Activated T-helper 1 cell treated with anti-CD3 and anti-CD28 coated beads, Interleukin-2, amount 50 U/mL, for 16 hours (primary cell): Measurements from ENCODE around the gene LDLRAD3.
"Not testable (repeated sequence)": the region's sequence is repeated elsewhere in the genome, so short reads cannot be mapped to it uniquely, and the experiment has no call there.

Experiments used
- DNase-seq, 2 donors: peaks; one replicate each; pipeline ENCODE4 v3.0.0-alpha.2; 2020; ENCODE audit warnings: low read depth in 1 of 2, low spot score in 1 of 2

Gene LDLRAD3, protein sequence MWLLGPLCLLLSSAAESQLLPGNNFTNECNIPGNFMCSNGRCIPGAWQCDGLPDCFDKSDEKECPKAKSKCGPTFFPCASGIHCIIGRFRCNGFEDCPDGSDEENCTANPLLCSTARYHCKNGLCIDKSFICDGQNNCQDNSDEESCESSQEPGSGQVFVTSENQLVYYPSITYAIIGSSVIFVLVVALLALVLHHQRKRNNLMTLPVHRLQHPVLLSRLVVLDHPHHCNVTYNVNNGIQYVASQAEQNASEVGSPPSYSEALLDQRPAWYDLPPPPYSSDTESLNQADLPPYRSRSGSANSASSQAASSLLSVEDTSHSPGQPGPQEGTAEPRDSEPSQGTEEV

DNA sequence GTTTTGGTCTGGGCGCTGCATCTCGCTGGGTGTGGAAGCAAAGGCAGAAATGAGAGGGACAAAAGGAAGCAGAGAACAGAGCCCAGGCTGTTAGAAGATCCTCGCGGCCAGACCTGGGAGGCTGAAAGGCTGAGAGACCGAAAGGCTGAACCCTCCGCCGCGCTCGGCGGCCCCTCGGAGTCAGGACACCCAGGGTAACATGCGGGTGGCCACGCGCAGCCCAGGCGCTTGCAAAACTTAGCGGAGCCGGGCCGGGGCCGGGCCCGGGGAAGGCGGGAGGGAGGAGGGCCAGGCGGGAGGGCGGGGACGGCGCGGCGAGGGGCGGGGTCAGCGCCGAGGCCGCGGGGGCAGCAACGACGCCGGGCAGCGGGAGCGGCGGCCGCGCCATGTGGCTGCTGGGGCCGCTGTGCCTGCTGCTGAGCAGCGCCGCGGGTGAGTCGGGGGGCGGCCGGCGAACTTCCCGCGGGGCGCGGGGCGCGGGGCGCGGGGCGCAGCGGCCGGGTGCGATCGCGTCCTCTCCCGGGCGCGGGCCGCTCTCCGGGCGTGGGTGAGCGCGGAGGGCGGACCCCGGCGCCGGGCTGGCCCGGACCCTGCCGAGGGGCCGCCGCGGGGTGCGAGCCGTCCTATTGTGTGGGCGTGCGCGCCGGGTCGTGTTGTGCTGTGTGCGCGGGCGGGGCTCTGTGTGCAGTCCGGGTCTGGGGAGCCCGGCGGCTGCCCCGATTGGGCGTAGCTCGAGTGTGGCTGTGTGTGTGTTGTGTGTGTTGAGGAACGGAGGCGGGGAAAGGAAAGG lies at the start of gene LDLRAD3:
Gene LDLRAD3 (plus strand): TSS at position 350 of the 790 bp plus-strand sequence. CDS start 37 bp downstream, at position 387.
- peak in 1 of 2 donors; percentile 1 for DNase-seq

DNA sequence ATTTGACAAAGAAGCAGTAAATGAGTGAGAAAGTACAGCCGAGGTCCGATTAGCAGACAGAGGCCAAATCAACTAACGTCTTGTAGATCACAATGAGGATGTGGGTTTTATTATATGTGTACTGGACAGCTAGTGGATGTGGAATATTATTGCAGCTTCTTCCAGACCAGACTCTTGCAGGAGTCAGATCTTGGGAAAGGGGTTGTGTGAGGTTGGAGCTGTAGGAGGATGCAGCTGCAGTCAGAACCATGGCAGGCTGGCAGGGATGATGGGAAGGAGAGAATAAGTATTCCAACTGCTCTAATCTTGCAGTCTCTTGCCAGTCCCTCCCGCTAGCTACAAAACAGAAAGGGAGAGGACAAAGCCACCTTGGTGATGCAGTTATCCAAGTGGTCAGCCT lies 46.8 kb upstream of the LDLRAD3 start:
- no peak for DNase-seq

DNA sequence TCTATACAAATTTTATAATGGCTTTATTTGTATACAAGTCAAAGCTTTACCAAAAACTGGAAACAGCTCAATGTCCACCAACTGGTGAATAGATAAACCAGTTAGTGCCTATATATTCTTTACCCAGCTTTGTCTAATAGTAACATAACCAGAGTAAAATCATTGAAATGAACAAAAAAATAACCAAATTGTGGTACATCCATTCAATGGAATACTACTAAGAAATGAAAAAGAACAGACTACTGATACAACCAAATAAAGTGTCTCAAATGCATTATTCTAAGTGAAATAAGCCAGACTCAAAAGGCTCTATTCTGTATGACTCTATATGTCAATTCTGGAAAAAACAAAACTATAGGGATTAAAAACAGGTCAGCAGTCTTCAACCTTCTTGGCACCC lies 40.9 kb upstream of the LDLRAD3 start:
- no peak for DNase-seq

DNA sequence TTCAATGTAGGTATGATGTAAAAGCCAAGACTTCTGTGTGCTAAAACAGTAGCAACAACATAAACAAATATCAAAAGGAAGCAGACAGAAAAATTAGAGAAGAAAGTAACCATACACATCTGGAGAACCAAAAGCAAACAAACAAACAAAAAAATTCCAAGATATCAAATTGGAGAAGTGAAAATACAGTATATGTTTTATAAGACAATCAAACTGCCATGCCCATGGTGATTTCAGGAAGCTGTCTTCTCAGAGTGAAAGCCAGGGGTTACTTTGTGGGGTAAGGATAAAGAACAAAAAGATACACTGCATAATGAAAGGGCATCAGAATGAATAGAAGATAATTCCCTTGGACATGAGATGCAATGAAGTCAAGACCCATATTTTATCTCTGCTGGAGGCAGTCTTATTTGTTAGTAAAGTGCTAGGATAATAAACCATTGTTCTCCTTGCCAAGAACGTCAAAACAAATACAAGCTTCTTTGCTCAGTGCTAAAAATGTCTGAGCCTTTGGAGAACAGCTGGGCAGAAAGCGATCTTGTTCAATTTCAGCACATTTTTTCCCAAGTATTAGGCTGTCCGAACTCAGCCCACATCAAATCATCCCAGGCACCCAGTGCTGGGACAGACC lies 38.1 kb upstream of the LDLRAD3 start:
- DNase-seq: no peak

DNA sequence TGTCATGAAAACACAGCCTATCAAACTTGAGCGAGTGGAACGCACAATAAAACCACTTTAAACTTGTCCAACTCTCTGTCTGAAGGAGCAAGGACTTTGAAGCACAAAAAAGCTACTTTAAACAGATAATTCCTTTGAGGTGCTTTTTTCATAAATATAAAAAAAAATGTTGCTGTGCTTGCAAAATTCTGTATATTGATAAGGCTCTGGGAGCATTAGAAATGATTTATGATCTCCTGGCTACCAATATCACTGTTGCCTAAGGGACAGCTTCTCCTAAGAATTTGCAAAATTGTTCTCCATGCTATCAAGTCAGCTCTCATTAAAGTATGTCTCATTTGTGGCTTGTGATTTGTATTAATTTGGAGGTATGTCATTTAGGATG lies 37.6 kb upstream of the LDLRAD3 start:
- no peak for DNase-seq

DNA sequence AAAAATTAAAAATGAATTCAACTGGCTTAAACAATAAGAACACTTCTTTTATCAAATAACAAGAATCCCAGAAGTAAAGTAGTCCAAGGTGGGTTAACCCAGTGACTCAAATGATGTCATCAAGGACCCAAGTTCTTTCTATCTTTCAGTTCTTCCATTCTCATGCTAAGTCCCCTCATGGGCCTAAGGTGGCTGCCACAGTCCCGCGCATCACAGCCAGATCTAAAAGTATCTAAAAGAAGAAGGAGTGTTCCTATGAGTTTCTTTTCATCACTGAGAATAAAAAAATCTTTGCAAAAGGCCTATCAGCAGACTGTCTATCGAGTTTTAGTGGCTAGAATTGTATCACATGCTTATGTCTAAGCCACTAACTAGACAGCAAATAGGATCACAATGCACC lies 37.2 kb upstream of the LDLRAD3 start:
- no peak for DNase-seq

DNA sequence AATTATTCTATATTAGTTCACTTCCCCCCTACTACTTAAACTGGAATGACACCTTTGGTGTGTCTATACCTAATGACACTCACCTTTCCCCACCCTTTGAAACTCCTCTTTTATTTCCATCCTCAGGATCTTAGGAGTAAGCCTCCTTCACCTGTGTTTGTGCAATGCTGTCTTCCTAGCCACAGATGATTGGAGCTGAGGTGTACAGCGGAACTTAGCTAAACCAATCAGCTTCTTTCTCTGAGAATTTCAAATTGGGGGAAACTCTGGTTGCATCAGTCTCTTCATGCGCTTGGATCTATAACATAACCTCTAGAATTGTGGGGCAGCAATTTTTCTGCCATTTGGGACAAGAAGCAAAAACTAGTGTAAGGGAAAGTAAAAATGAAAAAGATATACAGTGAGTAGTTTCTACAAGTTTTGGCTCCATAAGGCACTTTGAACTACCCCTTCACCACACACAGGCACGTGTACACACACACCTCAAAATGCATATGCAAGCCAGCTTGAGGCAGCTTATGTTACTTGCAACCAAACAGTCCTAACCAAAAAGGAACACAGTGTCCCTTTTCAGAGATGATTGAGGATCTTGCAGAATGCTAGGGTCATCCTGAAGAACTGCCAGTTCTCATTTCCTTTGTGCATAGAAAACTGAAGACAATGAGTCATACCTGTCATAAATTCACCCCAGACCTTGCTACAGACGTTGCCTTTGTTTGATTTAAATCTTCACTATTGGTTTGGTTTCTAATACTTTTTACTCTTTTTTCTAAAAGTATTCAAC lies 36.0 kb upstream of the LDLRAD3 start:
- no peak for DNase-seq

DNA sequence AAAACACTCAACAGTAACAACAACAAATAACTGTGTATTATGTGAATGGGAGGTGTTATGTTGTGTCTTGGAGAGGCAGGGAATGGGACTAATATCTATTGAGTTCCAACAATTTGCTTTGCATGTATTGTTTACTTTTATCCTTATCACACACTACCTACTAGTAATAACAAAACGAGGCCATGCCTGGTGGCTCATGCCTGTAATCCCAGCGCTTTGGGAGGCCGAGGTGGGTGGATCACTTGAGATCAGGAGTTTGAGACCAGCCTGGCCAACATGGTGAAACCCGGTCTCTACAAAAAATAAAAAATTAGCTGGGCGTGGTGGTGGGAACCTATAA lies 35.5 kb upstream of the LDLRAD3 start:
- DNase-seq: not testable (repeated sequence)

DNA sequence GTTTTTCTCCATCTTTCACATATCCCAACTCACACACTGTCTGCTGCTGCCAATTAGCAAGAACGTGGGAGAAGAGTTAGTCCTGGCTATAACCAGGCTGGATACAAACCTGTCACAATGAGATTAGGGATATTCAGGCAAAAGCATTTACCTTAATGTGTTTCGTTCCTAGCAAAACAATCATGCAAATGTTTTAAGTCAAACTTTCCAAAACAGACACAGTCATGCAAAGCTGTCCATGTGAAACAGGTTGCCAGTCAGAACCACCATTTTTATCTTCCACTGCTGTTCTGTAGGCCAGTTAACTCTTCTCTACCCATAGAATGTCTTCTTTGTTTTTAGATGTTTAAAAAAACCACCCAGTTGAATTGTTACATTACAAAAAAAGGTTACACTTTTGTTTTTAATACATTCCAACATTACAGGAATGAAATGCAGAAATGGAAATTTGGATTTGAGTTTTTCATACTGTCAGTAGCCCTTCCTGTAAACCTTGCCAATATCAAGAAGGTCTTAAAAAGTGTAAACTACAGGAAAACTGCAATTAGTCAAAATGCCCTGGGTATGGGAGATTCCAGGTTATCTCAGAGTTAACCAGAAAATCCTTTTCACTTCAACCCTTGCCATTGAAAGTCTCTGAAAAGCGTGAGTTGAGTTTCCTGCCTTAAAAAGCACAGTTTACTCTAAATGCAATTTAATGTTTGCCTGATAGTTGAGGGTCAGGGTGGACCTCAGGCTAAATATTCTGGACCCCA lies 34.2 kb upstream of the LDLRAD3 start:
- DNase-seq: no peak

DNA sequence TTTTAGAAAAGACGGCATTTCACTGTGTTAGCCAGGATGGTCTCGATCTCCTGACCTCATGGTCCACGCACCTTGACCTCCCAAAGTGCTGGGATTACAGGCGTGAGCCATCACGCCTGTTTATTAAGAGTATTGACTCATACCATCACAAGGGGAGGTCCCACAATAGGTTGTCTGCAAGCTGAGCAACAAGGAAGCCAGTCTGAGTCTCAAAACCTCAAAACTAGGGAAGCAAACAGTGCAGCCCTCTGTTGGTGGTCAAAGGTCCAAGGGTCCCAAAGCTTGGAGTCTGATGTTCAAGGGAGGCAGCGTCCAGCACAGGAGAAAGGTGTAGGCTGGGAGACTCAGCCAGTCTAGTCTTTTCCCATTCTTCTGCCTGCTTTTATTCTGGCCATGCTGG lies 32.8 kb upstream of the LDLRAD3 start:
- no peak for DNase-seq

DNA sequence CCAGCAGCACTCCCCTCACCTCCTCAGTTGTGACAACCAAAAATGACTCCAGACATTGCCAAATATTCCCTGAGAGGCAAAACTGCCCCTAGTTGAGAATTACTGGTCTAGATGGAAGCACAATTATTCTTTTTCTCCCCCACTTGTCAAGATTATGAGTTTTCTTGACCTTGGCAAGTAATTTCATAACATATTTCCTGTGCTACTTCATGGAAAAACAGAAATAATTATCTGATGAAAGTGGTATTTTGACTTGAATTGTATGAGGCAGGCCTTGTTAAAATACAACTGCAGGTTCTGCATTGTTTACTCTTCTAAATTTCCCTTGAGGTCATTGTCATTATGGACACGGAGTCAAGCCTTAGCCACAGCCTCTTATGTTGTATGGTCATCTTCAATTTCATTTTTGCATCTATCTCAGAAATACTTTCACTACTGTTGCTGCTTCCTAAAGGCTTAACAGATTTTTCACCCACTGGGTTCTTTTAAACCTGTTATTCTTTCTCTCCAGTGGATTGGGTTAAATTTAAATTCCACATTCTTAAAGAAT lies 32.2 kb upstream of the LDLRAD3 start:
- no peak for DNase-seq

DNA sequence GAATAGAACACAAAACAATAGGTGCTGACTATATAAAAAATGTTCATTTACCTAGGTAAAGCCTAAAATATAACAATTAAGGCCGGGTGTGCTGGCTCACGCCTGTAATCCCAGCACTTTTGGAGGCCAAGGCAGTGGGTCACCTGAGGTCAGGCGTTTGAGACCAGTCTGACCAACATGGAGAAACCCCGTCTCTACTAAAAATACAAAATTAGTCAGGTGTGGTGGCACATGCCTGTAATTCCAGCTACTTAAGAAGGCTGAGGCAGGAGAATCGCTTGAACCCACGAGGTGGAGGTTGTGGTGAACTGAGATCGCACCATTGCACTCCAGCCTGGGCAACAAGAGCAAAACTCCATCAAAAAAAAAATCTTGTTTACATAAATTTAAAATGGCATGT lies 31.4 kb upstream of the LDLRAD3 start:
- DNase-seq: not testable (repeated sequence)

DNA sequence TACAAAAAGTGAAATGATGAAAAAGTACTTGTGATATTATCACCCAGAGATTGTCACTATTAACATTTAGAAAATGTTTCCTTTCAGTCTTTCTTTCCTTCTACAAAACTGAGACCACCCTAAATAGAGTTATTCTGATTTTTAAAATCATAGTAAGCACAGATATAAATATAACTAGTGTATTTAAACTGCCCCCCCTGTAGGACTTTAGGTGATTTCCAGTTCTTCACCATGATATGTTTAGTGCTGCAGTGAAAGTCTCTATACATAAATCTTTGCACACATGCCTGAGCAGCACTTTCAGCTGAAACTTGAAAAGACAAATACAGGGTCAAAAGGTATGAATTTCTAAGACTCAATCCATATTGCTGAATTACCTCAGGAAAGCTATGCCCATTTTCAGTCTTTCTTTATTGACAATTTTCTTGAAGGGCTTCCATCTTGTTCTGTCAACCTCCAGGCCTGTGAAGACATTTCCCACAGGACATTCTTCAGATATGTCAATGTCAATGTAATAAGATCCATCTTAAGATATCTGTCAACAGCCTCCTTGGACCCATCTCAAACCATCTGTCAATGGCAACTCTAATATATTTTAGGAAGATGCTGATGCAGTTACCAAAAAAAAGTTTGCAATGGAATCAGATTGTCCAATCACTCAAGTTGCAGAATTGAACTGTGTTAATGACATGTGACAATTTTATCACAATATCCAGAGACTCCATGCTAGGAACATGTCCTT lies 30.8 kb upstream of the LDLRAD3 start:
- no peak for DNase-seq

DNA sequence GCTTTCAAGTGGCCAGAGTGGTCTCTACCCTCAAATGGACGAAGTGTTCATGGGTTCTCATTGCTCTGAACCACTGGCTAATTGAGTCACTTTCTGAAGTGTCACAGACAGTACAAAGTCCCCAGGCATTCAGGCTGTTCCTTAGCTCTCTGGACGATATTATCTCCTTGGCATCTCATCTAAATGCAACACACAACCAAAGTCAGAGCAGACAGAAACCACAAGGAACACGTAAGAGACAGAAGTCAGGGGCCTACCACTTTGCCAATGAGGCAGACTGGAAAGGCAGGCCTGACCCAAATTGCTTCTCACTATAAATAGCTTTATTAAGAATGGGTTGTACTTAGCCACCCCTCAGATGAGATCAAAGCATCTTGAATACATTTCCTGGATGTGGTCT lies 29.0 kb upstream of the LDLRAD3 start:
- DNase-seq: no peak

DNA sequence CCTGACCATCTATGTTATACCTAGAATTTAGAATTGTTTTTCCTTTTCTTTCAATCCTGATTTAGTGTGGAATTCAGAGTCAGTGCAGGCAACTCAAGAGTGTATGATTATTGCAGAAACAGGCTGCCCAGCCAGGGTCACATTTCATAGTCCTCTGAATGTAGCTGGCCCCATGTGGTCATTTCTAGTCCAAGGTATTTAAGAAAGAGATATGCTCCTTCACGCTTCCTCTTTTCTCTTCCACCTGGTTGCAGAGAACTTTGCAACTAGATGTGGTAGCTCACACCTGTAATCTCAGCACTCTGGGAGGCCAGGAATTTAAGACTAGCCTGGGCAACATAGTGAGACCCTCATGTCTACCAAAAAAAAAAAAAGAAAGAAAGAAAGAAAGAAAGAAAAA lies 27.6 kb upstream of the LDLRAD3 start:
- DNase-seq: no peak

DNA sequence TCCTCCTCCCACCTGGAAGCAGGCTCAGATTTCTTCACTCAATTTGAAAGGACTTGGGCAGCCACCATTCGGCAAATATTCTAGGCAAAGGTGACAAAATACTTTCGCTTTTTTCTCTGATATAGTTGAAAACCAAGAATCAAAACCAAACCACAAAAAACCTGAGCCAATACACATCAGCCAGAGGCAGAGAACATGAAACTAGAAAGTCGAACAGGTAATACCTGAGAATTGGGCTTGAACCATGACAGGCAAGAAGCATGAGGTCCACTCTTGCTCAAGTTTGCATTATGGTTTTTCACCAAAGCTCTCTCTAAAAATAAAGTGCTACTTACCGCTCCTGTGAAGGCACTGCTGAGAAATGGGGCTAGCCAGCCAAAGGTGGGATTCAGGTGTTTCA lies 26.2 kb upstream of the LDLRAD3 start:
- no peak for DNase-seq

DNA sequence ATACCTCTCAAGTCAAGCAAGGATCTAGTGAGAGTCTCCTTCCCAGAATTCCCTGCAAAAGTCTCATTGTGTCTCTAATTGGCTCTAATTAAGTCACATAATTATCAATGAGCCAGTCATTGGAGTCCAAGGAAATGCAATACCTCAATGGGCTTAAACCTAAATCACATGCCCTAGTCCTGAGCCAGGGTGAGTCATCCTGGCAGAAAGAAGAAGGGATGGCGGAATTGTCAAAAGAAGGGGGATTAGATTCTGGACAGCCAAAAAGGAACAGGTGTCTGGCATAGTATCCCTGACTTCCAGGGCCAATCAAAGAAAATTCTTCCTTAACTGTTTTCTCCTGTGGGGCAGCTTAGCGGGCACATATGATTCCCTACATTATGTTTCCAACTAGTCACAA lies 25.1 kb upstream of the LDLRAD3 start:
- no peak for DNase-seq

DNA sequence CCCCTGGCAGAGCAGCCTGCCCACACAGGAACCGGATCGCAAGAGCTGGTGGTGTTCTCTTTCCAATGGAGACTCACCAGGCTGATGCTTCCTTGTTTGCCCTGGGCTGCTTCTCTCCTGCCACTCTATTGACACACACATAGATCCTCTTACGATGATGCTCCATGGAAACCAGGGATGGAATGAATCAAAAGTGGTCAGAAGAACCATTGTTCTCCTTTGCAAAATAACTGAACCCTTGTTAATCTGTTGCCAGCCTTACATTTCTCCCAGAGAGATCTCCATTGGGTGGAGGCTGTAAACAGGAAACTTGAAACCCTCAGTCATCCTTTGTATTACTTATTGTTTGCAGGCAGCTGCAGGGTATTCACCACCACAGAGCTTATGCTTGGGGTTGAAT lies 24.6 kb upstream of the LDLRAD3 start:
- DNase-seq: no peak

DNA sequence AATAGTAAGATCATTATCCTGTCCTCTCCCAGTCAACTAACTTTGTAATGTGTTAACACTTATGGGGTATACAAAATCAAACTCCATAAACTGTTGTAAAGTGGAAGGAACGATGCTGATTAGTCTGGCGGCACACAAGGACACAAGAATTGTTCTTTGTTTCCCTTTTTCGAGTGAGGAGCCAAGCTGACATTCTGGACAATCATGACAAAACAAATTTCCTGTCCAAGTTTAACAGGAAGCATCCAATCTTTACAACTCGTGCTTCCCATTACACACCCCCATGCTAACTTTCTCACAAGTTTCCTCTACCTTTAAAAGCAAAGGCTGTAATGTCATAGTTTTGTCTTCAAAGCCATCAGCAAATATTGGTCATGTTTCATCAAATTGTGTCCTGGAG lies 20.4 kb upstream of the LDLRAD3 start:
- no peak for DNase-seq

DNA sequence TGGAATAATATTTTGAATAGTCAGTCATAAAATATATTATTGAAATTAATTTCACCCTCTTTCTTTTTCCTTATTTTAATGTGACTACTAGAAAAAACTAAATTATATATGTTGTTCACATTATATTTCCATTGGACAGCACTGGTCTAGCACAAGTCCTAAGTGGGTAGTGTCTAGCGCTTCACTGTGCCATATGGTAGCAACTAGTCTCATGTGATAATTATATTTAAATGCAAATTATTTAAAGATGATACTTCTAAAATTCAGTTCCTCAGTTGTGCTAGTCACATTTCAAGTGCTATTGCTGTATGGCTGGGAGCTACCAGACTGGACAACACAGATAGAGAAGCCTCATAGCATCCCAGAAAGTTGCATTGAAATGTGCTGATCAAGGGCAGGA lies 19.1 kb upstream of the LDLRAD3 start:
- no peak for DNase-seq
